Measurements from ENCODE around the gene ZNF264. TPM values are rescaled to one million over a fixed set of nuclear protein-coding genes. Genes with fewer than 3 reads are reported as not detected.
"Not testable (repeated sequence)": the region's sequence is repeated elsewhere in the genome, so short reads cannot be mapped to it uniquely, and the experiment has no call there.

Gene ZNF264
- total RNA-seq (2014; rRNA removed), result 24.2 and 40.3 TPM in 2 replicates
- 6.3 TPM for polyA plus RNA-seq (2012)

DNA sequence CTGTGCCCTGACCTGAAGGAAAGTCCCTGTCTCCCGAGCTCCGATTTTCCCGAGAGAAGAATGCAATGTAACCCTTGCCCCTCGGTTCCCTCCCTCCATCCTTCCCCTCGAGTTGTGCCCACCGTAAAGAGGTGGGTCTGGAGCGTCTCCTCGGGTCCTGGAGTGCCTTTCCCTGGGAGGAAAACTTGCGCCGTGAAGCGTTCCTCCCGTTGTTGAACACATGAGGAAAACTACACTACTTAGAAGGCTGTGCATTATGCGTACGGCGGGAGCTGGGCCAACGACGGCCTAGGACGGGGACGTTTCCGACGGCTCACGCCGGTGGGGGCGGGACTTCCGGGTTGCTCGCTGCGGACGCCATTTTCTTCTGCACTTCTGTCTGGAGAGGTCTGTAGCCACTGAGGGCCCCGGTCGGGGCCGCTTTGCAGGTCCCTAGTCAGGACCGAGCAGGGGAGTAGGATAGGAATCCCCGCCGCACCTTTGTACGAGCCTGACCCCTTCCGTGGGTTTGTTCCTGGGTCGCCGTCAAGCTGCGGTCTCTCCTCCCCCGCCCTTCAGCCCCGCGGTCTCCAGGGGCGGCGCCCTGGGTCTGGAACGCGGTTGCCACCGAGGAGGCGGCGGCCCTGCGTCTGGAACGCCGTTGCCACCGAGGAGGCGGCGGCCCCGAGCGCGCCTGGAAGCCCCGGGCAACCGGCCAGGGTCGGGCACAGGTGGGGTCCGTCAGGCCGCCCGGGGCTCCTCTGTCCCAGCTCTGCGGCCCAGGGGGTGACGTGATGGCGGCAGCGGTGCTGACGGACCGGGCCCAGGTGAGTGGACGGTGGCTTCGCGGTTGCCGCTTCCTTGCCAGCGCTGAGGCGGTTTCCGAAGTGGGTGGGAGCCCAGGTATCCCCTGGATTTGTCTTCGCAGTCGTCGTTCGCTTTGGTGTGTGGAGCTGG lies at the start of gene ZNF264:
ZNF264 (plus strand) TSS at position 360 of the 936 bp plus-strand sequence; CDS start at position 774, 414 bp downstream.
- DNase-seq (ENCODE audit: low read depth), result peak; percentile 79

DNA sequence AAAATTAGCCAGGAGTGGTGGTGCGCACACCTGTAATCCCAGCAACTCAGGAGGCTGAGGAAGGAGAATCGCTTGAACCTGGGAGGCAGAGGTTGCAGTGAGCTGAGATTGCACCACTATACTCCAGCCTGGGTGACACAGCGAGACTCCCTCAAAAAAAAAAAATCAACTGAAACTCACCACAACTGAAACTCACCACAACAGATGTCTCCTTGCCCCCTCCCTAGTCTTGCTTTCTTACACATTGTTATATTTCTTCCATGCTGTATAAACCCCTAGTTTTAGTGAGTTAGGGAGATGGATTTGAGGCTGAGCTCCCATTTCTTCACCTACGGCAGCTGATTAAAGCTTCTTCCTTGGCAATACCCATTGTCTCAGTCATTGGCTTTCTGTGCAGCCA lies 49.6 kb upstream of the ZNF264 start:
- no peak for DNase-seq (ENCODE audit: low read depth)

DNA sequence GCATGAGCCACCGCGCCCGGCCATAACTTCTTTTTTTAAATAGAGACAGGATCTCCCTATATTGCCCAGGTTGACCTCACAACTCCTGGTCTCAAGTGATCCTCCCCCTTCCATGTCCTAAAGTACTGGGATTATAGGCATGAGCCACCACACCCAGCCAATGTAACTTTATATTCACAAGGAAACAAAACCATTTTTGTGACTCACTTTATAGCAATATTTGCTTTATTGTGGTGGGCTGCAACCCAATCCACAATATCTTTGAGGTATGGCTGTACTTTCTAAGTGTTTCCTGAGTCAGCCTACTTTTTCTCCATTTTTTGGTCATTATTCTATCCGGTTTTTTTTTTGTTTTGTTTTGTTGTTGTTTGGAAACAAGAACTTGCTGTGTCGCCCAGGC lies 38.4 kb upstream of the ZNF264 start:
- DNase-seq (ENCODE audit: low read depth), result peak; percentile 9

DNA sequence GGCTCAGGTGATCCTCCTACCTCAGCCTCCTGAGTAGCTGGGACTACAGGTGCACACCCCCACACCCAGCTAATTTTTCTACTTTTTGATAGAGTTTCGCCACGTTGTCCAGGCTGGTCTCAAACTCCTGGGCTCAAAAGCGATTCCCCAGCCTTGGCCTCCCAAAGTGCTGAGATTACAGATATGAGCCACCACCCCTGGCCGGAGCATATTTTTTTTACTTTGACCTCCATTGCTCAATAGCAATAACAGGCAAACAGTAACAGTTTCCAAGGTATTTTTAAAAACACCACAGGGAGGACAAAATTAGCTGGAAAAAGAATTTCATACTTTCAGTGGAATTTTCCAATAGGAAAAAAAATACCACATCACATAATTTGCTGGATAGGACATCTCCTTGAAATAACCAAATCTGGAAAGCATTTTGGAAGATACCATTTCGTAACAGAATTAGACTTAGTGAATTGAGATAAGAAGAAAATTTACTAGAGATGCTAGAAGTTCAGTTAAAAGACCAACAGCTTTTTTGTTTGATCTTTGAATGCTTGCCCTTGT lies 29.2 kb upstream of the ZNF264 start:
- no peak for DNase-seq (ENCODE audit: low read depth)

DNA sequence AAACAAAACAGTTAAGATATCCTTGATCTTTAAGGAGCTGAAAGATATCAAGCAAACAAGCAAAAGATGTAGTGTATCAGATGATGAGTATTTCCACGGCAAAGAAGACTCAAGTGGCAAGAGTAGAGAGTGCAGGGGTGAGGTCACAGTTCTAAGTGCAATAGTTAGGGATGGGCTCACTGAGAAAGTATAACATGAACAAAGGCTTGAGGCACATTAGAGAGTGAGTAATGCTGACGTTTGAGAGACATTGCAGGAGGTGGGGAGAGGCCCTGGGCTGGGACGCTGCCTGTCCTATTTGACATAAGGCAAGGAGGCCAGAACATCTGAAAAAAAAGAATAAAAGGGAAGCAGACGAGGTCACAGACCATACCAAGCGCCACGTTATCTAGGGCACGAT lies 25.5 kb upstream of the ZNF264 start:
- DNase-seq (ENCODE audit: low read depth), result no peak

DNA sequence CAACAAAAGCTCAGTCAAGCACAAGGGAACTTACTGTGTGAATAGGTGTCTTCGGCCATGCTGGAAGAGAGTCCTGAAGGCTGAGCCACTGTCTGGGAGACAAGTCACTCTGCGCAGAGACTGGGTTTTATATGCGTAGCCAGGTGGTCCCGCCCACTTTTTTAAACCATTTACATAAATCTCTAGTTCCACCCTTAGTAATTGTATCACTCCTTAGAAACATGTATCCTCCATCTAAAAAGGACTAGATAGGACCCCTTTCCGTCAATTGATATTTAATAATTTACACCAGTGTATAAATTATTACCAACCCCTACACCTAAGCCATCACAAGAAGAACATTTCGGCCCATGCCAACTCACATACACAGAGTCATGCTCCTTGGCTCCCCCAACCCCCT lies 23.9 kb upstream of the ZNF264 start, which contains the start of gene DUXA:
DUXA (minus strand) TSS at position 101 of the 400 bp plus-strand sequence; CDS start at position 59, 42 bp downstream.
- DNase-seq (ENCODE audit: low read depth), result no peak

DNA sequence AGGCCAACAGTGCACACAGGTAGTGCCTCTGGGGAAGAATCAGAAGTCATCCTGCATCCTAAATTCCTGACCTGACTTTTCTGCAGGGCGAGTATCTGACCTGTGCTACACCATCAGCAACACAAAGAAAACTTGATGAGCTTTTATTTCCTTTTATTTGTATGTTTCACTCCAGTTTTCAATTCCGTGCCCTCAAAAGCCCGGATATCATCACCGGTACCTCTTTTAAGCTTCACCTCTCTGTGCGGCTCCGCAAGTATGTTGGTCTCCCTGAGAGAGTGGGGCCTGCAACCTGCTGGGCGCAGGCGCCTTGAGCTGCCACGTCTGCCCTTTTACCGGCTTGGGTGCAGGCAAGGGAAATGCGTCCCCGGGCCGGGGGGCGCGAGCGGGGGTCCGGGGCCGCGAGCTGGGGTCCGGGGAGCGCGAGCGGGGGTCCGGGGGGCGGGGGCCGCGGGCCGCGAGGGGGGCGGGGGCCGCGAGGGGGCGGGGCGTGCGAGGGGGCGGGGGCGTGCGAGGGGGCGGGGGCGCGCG lies 19.7 kb upstream of the ZNF264 start:
- no peak for DNase-seq (ENCODE audit: low read depth)

DNA sequence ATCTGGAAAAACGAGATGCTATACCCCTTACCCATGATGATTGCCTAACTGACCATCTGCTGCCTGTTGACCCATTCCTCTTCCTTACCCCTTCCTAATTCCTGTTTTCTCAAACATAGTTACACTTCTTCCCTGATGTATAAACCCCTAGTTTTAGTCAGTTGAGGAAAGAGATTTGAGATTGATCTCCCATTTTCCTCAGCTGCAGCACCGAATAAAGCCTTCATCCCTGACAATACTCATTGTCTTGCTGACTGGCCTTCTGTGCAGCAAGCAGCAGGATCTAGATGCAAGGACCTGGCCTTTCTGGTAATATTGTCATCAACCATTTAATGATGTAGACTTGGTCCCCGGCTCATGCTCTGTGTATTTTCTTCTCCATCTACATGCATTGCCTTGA lies 999 bp upstream of the ZNF264 start:
- no peak for DNase-seq (ENCODE audit: low read depth)

DNA sequence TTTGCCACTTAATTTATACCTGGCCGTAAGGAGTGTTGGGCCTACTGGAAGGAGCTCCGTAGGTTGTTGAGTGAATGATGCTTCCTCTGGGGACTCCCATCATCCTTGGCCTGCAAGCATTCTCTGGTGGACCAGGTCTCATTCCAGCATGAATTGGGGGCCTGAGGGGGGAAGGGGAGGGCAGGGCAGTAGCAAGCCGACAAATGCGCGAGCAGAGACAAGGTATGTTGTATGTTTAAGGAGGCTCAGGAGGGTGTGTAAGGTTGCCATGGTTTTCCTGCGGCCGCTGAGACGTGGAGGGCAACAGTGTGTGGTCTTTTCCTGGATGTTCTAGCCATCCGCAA lies 749 bp downstream of the ZNF264 start:
- no peak for DNase-seq (ENCODE audit: low read depth)

DNA sequence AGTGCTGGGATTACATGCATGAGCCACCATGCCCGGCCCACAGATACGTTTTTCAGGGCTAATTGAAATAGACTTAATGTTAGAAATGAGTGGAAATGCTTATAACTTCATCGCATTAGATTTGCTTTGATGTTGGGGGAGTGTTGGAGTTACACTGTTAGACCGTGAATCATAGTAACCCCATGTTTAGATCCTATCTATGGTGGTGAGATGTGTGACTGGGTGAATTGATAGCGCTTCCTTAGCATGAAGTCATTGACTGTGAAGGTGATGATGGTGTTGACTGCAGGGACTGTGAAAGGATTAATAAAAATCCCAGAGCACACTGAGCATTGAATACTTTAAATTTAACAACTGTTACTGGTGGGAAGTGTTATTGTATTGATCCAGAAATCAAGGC lies 1.7 kb downstream of the ZNF264 start:
- no peak for DNase-seq (ENCODE audit: low read depth)

DNA sequence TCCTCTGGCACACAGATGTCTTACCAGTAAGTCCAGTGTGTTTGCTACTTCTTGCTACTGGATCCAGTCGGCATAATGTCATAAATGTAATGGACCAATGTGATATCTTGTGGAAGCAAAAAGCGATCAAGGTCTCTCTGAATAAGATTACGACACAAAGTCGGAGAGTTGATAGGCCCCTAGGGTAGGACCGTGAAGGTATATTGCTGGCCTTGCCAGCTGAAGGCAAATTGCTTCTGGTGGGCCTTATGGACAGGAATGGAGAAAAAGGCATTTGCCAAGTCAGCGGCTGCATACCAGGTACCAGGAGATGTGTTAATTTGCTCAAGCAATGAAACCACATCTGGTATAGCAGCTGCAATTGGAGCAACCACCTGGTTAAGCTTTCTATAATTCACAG lies 6.6 kb downstream of the ZNF264 start:
- DNase-seq (ENCODE audit: low read depth), result not testable (repeated sequence)

DNA sequence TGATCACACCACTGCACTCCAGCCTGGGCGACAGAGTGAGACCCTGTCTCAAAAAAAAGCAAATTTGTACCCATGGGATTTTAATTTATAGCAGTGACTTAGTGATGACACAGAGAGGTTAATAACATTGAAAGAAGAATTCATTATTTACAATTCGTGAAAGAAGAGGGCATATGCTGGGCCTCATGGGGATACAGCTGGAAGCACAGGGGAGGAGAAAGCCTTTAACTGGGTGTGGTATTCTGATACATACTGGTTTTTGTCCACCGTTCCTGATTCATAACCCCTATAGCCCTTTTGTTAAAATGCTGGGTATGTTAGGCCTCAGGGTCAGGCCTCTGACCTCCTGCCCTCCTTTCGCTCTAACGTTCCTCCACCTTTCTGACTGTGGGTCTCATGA lies 10.9 kb downstream of the ZNF264 start:
- DNase-seq (ENCODE audit: low read depth), result no peak

DNA sequence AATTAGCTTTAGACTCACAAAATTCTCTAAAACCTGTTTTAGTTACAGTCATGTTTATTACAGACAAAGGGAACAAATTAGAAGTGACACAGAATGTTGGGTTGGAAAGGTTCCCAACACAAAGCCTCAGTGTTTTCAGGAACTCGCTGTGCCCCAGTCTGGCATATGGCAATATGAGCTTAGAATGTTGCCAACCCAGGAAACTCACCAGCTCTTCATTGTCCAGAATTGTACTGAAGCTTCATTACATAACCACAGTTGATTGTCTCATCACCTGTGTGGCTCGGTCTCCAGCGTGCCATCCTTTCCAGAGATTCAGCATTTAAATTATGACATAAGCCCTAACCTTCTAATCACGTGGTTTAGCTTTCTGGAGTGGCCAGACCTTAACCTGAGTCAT lies 19.1 kb downstream of the ZNF264 start:
- DNase-seq (ENCODE audit: low read depth), result no peak

DNA sequence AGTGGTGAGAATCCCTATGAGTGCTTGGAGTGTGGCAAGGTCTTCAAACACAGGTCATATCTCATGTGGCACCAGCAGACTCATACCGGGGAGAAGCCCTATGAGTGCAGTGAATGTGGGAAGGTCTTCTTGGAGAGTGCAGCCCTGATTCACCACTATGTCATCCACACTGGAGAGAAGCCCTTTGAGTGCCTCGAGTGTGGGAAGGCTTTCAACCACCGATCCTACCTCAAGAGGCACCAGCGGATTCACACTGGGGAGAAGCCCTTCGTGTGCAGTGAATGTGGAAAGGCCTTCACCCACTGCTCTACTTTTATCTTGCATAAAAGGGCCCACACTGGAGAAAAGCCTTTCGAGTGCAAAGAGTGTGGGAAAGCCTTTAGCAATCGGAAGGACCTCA lies 20.8 kb downstream of the ZNF264 start:
- no peak for DNase-seq (ENCODE audit: low read depth)

DNA sequence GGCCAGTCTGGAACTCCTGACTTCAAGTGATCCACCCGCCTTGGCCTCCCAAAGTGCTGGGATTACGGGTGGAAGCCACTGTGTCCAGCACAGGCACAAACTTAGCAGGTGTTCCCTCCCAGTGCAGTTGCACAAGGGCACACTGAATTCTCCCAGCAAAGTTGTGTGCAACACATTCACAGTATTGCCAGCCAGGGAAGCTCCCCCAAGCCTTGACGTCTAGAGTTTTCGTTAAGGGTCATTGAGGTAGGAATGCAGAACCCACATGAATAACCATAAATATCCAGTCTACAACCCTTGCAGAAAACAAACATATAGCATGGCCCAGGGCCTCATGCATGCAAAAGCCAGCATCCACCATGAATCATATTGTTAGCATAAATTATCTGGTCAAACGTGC lies 36.2 kb downstream of the ZNF264 start:
- DNase-seq (ENCODE audit: low read depth), result no peak

DNA sequence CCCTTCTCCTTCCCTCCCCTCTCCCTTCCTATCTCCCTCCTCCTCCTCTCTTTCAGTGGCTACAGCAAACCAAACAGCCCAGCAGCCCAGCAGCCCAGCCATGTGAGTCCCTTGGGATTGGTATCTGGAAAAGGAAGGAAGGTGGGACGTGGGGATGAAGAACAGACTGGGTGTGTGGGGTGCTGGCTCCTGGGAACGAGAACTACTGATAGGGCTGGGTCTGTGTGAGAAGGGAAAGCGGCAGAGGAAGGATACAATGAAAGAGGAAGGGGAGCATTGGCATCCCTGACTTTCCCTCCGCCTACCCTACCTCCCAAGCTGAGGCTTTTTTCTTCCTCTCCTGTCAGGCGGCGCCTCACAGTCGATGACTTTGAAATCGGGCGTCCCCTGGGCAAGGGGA lies 40.4 kb downstream of the ZNF264 start:
- DNase-seq (ENCODE audit: low read depth), result no peak

DNA sequence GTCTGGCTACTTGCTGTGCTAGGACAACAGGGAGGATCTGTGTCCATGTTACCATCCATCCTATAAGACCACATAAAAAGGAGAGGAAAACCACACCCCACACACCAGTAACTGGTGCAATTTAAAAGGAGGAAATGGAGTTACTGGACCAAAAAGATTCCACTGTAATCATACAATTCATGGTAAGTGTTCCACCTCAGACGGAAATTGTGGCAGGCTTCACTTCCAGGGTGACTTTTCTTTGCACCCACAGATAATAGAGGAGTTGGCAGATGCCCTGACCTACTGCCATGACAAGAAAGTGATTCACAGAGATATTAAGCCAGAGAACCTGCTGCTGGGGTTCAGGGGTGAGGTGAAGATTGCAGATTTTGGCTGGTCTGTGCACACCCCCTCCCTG lies 41.9 kb downstream of the ZNF264 start:
- no peak for DNase-seq (ENCODE audit: low read depth)

DNA sequence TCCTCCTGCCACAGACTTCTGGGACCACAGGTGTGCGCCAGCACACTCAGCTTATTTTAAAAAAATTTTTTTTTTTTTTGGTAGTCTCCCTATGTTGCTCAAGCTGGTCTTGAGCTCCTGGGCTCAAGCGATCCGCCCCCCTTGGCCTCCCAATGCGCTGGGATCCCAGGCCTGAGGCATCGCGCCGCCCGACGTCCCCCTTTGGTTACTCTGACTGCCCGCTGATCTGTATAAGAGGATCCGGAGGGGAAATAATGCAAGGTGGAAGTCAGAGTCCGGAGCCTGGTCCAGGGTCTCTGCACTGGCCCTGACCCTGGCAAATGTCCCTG lies 48.6 kb downstream of the ZNF264 start:
- no peak for DNase-seq (ENCODE audit: low read depth)

DNA sequence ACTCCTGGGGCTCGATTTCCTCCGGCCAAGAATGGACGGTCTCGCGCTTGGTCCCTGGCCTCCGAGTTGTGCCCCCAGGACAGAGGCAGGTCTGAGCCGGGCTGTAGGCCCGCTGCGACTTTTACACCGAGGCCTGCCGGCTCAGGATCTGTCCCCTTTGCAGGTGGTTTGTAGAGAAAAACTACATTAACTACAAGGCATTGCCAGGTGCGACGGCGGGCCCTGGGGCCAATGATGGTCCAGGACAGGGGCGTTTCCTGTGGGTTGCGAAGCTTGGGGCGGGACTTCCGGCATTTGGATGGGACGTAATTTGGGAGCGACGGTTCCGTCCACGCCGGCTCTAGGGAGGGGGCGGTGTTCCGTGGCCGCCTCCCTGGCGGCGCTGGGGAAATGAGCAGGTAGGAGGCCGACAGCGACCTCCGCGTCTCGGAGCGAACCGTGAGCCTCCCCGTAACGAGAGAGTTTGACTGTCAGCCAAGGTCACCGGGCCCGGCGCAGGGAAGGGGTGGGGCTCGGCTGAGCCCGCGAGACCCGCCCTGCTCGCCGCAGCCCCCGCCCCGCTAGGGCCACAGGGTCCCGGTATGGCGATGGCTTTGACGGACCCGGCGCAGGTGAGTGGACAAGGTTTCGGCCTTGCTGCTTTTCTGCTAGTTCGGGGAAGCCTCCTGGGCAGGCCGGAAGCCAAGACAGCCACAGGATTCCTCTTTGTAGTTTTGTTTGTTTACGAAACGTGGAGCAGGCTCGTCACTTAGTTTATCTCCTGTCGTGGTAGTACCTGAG lies 49.2 kb downstream of the ZNF264 start, which contains the start of gene ZNF805:
ZNF805 (plus strand) TSS at position 322 of the 780 bp plus-strand sequence; CDS start at position 582, 260 bp downstream.
- DNase-seq (ENCODE audit: low read depth), result peak; percentile 85

DNA sequence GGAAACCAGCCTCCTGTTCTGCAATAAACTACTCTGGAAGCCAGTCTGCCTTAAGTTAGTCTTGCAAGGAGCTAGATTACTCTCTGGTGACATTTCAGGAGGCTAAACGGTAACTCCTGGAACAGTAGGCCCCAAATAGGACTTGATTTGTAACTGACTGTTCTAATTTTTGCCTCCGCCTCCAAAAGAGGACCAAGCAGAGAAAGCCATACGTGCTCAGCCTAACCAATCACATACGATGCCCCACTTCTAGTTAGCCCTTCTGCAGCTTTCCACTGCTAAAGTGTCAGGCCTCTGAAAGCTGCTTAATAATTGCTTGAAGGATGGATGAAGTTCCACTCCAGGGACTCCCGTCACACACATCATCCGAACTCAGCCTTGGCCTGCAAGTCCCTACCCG lies 49.9 kb downstream of the ZNF264 start:
- peak; percentile 8 for DNase-seq (ENCODE audit: low read depth)

DNA sequence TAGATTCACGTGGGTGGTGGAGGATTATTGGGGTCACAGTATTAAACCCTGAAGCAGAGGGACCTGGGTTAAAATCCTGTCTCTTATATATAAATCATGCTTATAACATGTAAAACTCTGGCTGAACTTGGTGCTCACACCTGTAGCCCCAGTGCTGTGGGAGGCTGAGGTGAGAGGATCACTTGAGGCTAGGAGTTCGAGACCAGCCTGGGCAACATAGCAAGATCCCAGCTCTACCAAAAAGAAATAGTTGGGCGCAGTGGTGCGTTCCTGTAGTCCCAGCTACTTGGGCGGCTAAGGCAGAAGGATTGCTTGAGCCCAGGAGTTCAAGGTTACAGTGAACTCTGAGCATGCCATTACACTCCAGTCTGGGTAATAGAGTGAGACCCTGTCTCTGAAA lies 51.5 kb downstream of the ZNF264 start:
- DNase-seq (ENCODE audit: low read depth), result no peak

DNA sequence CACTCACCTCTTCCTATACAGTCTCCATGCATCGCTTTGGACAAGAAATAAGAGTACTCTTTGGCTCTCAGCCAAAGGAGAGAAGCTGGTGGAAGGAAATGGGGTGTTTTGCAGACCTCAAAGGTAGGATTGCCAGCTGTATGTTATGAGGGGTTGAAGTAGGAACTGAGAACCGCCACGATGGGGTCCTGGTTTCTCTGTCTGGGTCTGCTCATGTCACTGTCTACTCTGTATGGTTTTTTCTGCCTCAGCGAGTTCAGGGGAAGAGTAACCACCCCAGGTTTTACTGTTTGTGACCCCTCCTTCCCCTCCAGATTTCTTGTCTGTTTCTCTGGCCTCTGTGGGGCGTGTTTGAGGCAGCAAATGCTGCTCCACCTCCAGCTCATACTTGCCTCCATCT lies 53.2 kb downstream of the ZNF264 start:
- DNase-seq (ENCODE audit: low read depth), result no peak
